GM12872 (cell line): ENCODE results near the gene HMX3.

ENCODE experiments used
- CTCF ChIP-seq: IDR thresholded peaks from 3 replicates; pipeline ENCODE4 v1.5.1; 2011; ENCODE audit warnings: low read depth, mild to moderate bottlenecking, low read length, moderate library complexity; ENCODE audit not compliant: insufficient read depth

The HMX3 gene

DNA sequence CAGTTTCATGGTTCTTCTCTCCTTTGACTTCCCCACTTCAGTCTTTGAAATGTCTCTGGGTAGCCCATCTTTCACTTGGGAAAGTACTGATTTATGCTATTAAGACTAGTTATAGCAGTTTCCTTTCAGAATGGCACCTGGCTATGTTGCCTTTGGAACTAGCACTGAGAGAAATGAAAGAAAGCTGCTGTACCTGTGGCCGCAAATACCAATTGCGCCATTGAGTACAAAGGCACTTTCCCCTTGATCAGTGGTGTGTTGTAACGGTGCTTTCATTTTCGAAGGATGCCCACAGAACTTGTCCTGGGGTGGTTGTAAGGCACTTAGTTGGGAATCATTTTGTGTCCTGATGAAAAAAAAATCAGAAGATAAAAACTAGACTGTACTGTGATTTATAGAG, 35.2 kb downstream of the HMX3 start:
- no peak for TF ChIP-seq CTCF

- TF ChIP-seq CTCF, result no peak
Measured at GRCh38 chr10:123175389-123176387, 39.9 kb downstream of the HMX3 start.

GRCh38 chr10:123180101-123181090, 44.6 kb downstream of the HMX3 start:
- no peak for TF ChIP-seq CTCF

DNA sequence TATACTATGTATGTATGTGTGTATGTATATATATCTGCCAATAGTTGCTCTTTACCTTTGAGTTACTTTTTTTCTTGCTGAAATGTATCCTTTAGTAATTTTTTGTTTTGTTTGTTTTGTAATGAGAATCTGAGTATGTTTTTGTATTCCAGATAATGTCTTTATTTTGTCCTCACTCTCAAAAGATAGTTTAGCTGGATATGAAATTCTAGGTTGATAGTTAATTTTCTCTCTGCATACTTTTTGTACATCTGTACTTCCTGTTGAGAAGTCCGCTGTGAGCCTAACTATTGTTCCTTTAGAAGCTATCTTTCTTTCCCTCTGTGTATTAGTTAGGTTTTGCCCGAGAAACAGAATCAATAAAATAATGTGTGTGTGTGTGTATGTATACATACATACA, 48.0 kb downstream of the HMX3 start:
- no peak for TF ChIP-seq CTCF

DNA sequence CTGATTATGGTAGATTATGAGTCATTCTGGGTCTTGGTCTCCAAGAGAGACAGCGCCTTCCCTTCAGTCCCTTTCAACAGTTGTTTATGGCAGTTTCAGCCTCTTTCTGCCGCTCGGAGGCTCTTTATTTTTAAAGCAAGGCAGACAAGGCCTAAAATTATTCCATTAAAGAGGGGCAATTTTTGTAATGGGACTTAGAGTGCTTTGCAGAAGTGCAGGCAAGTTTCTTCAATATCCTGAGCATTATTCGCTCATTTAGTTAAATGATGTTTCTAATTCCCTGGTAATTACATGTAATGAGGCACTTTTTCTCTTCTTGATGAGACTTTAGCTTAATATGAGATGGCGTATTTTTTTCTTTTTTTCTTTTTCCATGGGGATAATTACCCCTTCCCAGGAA, 52.0 kb downstream of the HMX3 start:
- no peak for TF ChIP-seq CTCF
